EH (cell line): Measurements from ENCODE around the gene C1RL.

Experiments used
- DNase-seq: peaks from one replicate; pipeline ENCODE4 v3.0.0-alpha.2; 2015; ENCODE audit warnings: low read depth

The C1RL gene

DNA sequence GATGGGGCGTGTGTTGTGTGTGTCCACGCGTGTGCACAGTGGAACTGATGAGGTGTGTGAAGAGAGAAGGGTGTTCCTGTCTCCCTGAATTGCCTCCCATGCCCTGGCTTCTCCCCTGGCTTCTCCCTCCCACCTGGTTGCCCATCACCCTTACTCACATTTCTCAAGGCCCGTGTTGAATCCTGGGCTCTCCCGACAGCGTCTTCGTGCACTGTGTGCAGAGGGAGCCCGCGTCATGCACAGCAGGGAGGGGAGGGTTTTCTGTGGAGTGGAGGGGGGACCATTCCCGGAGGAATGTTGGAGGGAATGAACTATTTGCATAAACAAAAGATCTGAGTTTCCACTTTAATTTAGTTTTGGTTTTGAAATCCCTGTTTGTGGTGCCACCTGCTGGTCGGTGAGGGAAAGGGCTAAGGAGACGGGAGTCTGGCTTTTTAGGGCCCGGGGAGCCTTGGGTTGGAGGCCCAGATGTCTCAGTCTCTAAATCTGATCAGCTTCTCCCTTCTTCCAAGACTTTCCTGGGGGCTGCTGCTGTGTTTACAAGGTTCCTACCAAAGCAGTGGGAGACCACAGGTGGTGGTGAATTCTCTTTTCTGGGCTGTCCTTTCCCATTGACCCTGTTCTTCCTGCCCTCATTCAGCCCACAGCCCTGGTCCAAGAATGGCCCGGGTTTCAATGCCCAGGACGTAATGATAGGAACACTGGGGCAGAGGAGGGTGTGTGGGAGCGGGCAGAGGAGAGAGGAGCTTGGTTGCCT is 16.6 kb downstream of the C1RL start, which contains the start of gene C1R:
TSS of gene C1R (minus strand) at position 217 of the 757 bp plus-strand sequence. CDS start at position 160, 57 bp downstream.
- DNase-seq = peak; percentile 95

DNA sequence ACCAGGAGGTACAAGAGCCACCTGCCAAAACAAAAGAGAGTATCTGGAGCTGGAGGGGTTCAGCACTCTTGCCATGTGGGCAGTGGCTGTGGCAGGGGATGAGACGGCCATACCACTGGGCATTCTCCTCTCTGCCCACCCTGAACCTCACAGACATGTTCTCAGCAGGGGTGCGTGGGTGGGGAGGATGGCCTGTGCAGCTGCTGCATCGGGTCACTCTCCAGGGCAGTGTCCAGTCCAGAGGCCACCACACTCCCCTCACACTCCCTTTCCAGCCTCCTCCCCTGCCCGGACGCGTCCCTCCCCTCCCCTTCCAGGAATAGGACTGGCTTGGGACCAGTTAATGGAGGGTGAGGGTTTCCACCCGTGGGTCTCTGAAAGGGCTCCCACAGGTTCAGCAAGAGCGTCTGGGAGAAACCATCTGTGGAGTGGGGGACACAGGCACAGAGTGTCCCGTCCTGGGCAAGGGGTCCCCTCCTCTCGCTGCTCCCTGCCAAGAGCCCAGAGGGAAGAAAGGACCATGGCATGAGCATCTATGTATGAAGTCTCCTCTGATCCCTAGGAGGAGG is 17.3 kb downstream of the C1RL start:
- peak; percentile 45 for DNase-seq

DNA sequence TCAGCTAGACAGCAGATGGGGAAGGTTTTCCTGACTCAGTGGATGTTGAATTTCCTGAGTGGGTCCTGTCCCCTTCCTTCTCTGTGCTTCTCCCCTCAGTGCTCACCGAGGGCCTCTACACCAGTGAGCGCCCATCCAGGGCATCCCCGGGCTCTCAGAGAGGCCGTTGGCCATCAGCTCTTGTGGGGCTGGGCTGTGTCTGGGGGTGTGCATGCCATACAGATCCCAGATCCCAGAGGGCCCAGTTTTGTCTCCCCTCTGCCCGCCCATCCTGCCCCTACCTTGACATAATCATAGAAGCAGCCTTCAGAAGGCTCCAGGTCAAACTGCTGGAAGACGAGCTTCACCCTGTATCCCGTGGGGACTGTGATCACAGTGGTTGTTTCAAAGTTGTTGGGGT is 17.8 kb downstream of the C1RL start:
- no peak for DNase-seq

DNA sequence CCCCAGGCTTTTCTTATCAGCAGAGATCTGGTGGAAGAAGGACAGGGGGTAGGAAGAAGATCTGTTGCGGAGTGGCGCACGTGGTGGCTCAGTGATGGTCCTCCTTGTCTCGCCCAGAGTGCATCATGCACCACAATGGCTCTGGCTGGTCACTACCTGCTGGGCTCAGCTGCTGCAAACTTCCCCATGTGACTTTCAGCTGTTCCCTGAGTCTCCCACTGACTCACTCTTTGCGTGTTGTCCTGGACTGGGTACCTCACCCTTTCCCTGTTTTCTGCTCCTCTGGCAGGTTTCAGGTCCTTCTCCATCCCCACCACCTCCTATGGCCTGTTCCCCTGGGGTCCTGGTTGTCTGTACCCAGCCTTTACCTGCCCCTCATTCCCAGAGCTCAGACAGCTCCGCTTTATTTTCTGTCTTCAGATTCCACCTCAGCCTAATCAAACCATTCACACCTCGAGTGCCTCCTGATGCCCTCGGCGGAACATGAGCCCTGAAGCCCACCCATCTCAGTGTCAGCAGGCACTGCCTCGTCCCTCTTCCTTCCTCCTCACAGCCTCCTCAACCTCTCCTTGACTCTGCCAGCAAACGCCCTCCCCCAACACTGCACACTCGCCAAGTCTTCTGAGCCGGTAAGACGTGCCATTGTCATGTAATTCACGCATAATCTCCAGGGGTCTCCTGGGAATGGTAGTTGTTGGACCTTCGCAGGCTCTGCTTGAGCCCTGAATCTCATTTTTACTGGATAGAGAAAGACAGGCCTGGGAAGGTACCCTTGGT is 18.6 kb downstream of the C1RL start:
- DNase-seq = peak; percentile 15

GRCh38 chr12:7089196-7089871 is 19.7 kb downstream of the C1RL start:
- DNase-seq = no peak

DNA sequence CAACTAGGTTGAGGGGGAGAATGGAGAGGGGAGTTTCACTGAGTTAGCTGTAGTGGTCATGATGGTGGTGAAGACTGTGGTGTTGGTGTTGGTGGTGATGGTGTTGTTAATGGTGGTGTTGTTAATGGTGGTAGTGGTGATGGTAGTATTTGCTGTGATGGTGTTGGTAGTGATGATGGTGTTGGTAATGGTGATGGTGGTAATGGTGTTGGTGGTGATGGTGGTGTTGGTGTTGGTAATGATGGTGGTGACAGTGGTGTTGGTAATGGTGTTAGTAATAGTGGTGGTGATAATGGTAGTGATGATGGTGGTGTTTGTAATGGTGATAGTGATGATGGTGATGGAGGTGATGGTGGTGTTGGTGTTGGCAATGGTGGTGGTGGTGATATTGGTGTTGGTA is 25.9 kb downstream of the C1RL start:
- no peak for DNase-seq

GRCh38 chr12:7081037-7081436 is 28.0 kb downstream of the C1RL start:
- DNase-seq = no peak

DNA sequence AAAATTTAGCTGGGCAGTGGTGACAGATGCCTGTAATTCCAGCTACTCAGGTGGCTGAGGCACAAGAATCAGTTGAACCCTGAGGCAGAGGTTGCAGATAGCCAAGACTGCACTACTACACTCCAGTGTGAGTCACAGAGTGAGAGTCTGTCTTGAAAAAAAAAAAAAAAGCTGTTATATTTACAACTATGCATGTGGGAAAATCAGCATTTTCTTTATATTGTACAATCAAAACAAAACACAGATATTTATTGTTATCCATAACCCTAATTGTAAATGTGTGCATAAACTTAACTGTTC is 29.2 kb downstream of the C1RL start:
- peak; percentile 81 for DNase-seq

DNA sequence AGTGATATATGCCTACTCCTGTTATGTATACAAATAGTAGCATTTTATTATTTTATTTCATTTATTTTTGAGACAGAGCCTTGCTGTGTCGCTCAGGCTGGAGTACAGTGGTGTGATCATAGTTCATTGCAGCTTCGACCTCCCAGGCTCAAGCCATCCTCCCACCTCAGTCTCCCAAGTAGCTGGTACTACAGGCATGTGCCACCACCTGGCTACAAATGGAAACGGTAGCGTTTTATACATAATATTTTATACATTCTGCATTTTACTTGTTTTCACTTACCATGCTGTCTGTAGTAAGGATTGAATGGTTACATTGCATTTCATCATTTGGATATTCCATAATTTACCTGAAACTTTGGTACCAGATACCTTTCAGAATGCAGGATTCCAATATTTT is 30.9 kb downstream of the C1RL start:
- no peak for DNase-seq

GRCh38 chr12:7076493-7076892 is 32.5 kb downstream of the C1RL start:
- no peak for DNase-seq

DNA sequence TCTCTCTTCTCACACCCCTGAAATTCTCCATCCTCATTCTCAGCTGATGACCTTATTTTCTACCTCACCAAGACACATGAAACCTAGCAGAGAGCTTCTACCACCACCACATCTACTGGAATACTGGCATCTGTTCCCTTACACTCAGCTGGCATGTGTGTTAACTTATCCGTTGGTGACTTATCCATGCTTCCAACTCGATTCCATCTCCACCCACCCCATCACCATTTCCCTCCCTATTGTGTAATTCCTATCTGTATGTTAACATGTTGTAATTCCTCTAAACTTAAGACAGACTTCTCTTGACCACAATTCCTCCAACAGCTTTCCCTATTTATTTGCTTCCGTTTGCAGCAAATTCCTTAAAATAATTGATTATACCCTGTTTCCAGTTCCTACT is 33.1 kb downstream of the C1RL start:
- peak; percentile 69 for DNase-seq

GRCh38 chr12:7075518-7075917 is 33.5 kb downstream of the C1RL start:
- peak; percentile 22 for DNase-seq

GRCh38 chr12:7073946-7074345 is 35.1 kb downstream of the C1RL start:
- DNase-seq = no peak

- no peak for DNase-seq
Observed at GRCh38 chr12:7072554-7072953, 36.5 kb downstream of the C1RL start.

- no peak for DNase-seq
Observed at GRCh38 chr12:7072035-7072434, 37.0 kb downstream of the C1RL start.

DNA sequence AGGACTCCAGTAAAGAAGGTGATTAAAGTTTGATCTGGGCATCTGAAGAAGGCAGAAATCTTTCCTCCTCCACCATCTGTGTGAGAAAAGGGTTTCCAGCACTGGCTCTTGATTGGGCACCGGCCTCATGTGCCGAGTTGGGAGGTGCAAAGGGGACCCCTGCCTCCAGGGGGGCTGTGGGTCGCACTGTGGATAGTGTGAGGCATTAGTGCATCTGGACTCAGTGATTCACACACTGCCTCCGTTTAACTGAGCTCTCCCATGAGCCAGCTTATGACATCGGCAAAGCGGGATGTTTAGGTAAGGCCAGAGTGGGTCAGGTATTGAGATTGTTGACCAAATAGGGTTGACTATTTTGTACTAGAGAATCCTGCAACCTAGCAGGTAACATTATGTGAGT is 39.6 kb downstream of the C1RL start:
- no peak for DNase-seq

GRCh38 chr12:7068994-7069346 is 40.0 kb downstream of the C1RL start:
- DNase-seq = no peak

DNA sequence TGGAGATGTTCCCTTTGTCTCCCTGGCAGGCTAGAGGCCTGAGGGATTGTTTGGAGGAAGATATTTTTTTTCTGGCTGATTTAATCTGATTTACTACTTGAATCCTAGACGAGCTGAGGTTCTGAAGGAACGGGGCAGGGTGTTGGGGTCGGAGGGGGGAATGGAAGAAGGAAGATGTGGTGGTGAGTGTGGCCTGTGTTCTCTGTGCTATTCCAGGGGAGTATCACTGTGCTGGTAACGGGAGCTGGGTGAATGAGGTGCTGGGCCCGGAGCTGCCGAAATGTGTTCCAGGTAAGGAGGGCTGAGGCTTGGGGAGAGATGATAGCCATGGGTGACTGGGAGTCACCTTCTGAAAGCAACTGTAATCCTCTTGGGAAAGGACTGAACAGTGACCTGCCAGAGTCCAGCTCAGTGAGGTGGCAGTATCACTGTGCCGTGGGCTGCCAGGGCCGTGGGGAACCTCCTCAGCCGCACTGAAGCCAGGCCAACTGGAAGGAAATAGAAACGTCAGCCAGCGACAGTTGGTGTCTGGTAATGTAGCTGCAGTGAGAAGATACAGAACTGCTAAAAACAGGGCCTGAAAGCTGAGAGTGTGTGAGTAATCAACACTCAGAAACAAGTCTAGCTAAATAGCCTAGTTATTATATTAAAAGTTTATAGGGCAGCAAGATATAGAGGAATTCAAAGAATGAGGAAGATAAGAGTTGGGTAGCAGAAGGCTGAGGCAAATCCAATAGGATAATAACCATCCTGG is 40.6 kb downstream of the C1RL start:
- DNase-seq = peak; percentile 61

DNA sequence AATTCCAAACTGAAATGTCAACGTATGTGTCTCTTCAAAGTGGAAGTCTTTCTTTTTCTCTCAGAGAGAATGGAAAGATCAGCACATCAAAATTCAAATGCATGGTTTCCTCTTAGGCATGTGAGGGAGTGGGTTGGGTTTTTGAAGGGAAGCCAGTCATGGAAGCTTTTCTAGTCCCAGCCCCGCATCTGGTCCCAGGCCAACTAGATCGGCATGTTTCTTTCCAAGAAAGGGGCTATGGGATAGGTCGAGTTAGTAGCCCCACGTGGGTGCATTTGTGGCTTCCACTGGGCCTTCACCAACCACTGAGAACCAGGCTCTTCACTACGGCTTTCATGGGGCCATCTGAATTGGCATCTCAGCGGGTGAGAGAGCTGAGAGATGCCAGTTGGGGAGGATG is 41.9 kb downstream of the C1RL start:
- no peak for DNase-seq

DNA sequence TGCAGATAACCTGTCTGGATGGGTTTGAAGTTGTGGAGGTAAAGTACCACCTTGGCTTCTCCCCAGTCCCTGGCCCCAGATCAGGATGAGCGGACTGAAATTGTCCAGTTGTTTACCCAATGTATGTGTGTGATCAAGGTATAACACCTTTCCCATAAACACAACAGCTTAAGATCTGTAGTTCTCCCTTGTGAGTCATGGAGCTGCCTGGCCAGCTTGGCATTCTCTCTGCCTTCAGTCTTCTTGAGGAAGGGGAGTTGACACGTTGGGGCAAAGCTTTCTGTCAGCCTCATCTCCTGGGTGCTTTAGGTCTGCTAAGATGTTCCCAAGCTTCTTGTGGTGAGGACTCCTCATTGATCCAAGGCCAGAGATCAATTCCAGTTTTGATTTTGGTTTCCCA is 42.4 kb downstream of the C1RL start:
- no peak for DNase-seq

- DNase-seq = no peak
Observed at GRCh38 chr12:7065073-7065623, 43.9 kb downstream of the C1RL start.

GRCh38 chr12:7064516-7064915 is 44.5 kb downstream of the C1RL start:
- no peak for DNase-seq
